Measurements from ENCODE around the gene BRPF1.

The BRPF1 gene

DNA sequence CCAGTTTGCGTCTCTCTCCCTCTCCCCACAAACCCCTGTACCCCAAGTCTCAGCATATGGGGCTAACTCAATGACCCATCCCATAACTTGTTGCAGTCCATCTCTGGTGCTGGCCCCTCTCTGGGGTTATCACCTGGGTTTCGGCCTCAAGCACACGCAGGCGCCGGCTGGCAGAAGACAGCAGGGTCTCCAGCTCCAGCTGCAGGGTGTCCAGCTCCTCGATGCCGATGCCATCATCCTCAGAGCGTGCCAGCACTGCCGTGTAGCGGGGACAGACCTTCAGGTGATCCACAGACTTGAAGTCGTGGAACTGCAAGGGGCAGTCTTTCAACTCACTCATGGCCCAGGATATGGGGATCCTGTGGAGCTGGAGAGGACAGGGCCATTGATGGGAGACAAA lies 59.6 kb downstream of the BRPF1 start:
- no peak for DNase-seq (ENCODE audit: low read depth in 3 of 3)

DNA sequence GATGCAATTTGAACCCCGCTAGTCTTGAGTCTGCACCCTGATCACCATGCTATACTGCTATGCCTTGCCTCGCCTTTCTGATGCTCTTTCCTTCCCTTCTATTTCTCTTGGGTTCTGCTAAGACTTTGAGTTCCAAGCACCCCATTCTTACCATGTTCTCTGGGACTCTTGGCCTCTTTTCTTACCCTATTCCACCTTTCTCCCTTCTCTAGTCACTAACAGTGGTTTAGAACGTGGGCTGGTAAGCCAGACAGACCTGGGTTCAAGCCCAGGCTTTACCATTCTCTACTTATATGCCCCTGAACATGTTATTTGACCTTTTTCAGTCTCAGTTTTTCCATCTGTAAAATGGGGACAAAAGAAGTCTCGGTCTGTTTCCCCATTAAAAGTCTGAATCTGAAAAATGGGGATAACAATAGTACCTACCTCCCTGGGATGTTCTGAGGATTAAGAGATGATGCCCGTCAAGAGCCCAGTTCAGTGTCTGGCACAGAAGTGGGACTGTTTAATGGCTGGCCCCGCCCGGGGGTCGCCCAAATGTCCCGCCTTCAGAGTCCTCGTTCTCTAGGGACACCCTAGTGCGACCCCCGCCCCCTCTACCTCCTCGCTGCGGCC lies 60.4 kb downstream of the BRPF1 start:
- no peak for DNase-seq (ENCODE audit: low read depth in 3 of 3)

DNA sequence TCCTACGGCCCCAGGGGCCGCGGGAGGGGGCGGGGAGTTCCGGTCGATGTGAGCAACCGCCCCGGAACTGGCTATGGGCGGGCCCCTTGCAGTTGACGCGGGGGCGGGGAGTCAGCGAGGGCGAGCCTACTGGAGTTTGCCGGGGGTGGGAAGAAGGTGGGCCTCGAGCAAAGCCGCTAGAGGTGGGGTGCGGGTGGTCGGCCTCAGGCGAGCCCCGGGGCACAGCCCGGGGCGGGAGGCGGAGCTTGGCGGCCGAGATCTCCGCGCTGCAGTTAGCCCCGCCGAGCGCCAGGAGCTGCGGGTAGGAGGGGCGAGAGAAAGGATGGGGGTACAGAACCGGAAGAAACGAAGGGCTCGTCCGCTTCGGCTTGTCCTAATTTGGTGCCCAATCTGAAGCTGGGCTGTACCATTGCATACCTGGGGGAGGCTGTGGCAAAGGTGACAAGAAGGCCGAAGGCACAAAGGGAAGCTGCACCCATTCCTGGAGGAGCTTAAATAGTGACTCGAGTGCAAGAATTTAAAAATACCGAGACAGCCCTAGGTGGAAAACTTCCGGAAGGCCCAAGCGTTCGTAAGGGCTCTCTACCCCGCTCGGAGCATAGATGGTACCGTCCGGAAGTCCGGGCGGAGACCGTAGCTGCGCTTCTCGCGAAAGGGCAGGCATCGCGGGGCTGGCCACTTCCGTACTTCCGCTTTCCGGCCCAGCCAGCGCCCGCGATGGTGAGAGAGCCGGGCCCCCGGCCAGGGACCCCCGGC lies 61.0 kb downstream of the BRPF1 start, which contains the start of the genes ARPC4 and TADA3:
Gene ARPC4, plus strand, starts transcription at position 678 of the 756 bp plus-strand sequence. Its CDS starts 40 bp downstream, at position 718.
Gene TADA3, minus strand, starts transcription at position 69 of the 756 bp plus-strand sequence. CDS start 1,007 bp downstream, outside the sequence.
- DNase-seq (ENCODE audit: low read depth in 3 of 3), result peak; percentile 77 to 91 (median 84)

DNA sequence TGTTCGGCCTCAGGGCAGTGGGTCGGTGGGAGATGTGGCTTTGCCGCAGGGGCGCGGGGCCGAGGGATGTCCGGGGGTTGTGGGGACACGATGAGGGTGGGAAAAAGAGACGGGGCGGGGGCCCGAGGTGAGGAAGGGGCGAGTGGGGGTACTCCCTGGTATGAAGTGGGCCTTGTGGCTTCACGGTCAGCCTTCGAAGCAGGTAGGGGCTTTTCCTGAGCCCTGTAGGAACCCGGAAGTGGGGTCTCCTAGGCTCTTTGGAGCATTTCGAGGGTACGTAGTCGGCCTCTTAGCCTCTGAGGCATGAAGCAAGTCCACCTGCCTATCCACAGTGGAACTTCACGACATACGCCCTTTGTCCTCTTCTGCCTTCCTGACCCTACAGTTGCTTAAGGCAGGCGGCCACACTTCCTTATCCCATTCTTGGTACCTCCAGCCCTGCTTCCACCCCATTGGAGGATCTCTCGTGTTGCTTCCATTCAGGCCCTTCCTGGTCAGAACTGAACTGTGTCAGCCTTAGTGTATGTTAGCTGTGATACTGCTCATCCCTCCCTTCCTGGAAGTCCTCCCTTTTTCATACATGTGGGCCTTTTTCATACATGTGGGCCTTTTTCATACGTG lies 61.7 kb downstream of the BRPF1 start:
- DNase-seq (ENCODE audit: low read depth in 3 of 3), result no peak

GRCh38 chr3:9794400-9794799 lies 62.9 kb downstream of the BRPF1 start:
- no peak for DNase-seq (ENCODE audit: low read depth in 3 of 3)

GRCh38 chr3:9795207-9795606 lies 63.7 kb downstream of the BRPF1 start:
- DNase-seq (ENCODE audit: low read depth in 3 of 3), result no peak

GRCh38 chr3:9797196-9797945 lies 65.8 kb downstream of the BRPF1 start:
- DNase-seq (ENCODE audit: low read depth in 3 of 3), result no peak

Data from stimulated activated CD4-positive, alpha-beta T cell treated with anti-CD3 and anti-CD28 coated beads, TNF-alpha, amount 100 ng/mL, for 24 hours (primary cell).